Hematopoietic multipotent progenitor cell treated with erythropoietin and hydrocortisone succinate and interleukin-3 and kit ligand, for 15 days (in vitro differentiated cells): Measurements from ENCODE around the gene SERPINB7.

ENCODE experiments used
- DNase-seq: peaks from one replicate; pipeline ENCODE4 v3.0.0-alpha.2; 2015; ENCODE audit warnings: low spot score

Gene SERPINB7

GRCh38 chr18:63788447-63789096, 13.4 kb downstream of the SERPINB7 start:
- no peak for DNase-seq

- no peak for DNase-seq
Measured at GRCh38 chr18:63789327-63789726, 14.1 kb downstream of the SERPINB7 start.

DNA sequence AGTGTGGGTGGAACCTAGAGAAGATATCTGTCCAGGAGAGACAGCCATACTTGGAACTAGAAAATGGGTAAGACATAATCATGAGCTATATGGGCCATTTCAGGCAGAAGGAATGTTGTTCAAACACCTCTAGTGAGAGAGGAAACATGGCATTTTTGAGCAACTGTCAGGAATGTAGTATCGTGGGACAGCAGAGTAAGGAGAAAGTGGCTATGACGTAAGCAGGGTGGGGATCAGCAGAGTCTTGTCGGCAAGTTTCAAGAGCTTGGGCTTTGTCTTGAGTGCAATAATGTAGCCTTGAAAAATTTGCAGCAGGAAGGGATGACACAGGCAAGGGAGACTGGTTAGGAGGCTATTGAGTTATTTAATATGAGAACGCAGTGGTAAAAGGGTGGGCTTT, 20.4 kb downstream of the SERPINB7 start:
- no peak for DNase-seq

- no peak for DNase-seq
Measured at GRCh38 chr18:63799189-63799588, 24.0 kb downstream of the SERPINB7 start.

- no peak for DNase-seq
Measured at GRCh38 chr18:63801343-63801742, 26.1 kb downstream of the SERPINB7 start.

- DNase-seq: no peak
Measured at GRCh38 chr18:63808125-63808524, 32.9 kb downstream of the SERPINB7 start.

DNA sequence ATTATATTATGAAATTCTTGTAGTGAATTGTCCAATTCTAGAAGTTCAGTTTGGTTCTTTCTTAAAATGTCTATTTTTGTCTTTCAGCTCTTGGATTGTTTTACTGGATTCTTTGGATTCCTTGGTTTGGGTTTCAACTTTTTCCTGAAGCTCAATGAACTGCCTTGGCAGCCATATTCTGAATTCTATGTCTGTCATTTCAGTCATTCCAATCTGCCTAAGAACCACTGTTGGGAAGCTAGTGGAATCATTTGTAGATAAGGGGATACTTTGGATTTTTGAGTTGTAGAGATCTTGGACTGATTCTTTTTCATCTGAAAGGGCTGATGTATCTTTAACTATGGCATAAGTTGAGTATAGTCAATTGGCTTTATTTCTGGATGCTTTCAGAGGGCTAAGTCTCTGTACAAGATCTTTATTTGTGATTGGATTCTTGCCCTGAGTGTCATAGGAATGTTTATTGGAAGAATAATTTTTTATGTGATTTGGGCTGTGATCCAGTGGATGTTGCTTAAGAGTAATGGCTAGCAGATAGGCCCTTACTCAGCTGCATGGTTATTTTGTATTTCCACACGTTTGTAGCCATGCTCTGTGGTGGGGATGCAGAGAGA, 42.3 kb downstream of the SERPINB7 start:
- DNase-seq: no peak

- no peak for DNase-seq
Measured at GRCh38 chr18:63818212-63818611, 43.0 kb downstream of the SERPINB7 start.

GRCh38 chr18:63819786-63820185, 44.6 kb downstream of the SERPINB7 start:
- DNase-seq: no peak

DNA sequence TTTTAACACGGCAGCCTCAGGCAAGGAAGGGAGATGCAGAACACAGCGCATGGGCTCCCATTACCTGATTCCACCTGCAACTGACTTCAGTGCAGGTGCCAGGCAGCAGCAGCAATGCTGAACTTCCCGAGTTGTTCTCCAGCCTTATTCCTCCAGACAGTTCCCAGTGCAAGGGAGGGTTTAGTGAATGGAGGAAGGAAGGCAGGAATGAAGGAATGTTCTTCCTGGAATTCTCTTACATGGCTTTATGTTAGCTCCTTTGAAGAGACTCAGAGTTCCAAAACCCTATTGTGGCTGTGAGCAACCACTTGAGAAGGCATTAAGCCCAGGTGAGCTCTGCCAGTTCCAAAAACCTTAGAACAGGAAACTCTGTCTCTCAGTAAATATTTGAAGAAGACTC, 45.5 kb downstream of the SERPINB7 start:
- DNase-seq: no peak

GRCh38 chr18:63823516-63824219, 48.5 kb downstream of the SERPINB7 start:
- DNase-seq: peak; percentile 6

DNA sequence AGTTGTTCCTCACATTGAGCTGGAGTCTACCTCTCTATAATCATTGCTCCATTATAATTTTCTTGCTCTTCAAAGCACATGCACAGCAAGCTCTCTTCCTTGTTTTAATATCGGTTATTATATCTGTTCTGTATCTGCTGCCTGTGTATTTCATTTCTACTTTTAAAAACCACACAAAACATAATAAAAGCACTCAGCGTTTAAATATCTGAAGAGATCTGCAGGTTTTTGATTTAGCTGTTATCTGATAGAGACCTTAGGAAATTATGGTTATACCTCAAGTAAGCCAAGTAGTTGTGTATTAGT, 49.0 kb downstream of the SERPINB7 start:
- no peak for DNase-seq

DNA sequence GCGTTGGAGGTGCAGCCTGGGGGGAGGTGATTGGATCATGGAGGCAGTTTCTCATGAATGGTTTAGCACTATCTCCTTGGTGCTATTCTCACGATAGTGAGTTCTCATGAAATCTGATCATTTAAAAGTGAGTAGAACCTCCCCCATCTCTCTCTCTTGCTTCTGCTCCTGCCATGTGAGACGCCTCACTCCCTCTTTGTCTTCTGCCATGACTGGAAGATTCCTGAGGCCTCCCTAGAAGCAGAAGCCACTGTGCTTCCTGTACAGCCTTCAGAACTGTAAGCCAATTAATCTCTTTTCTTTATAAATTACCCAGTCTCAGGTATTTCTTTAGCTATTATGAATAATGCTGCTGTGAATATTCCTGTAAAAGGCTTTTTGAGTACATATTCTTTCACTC, 52.9 kb downstream of the SERPINB7 start:
- no peak for DNase-seq

DNA sequence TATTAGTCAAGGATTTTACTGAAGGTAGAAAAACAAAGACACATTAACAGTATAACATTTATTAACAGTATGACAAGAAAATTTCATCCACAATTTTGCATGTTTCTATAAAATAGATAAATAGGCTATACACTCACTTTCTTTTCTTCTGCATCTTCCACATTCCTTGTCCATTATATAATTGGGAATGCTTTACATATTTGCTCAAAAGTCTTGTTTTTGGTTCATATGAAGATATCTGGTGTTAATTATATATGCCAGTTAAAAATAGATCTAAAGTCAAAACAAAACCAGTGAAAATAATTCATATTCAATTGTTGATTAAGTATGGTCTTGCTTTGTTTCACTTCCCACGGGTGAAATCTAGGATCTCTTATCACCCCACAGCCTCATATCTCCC, 53.4 kb downstream of the SERPINB7 start:
- DNase-seq: no peak

DNA sequence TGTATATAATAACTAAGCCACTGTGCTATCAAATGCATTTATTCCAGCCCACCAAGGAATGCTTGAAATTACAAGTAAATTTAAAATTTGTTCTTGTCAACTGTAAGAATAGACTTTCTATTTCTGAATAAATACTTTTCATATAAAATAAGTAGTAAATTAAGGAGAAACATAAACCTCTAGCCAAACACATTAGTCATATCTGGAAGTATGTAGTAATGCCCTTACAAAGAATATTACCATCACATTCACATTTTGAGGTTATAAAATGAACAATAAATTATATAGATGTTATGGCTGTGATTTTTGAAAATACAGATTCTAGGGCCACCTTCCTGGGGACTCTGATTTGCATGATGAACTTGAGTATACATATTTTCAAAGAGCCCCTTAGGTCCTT, 54.7 kb downstream of the SERPINB7 start:
- no peak for DNase-seq

GRCh38 chr18:63831080-63831788, 56.0 kb downstream of the SERPINB7 start:
- DNase-seq: no peak

DNA sequence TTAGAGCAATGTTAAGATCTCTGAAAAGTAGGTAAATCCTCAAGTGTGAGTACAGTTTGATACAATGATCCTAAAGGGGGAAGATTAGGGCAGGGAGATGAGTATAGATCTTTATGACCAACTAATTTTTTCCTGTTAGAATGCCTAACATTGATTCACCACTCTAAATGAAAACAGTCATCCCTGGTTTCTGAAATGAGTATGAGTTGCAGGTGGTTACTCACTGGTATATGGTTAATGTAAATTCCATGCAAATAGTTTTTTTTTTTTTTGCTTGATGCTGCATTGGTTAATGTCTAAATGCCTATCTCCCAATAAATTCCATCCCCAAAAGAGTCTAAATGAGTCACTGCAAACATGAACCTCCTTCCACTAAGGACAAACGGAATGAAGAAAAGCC, 57.3 kb downstream of the SERPINB7 start:
- no peak for DNase-seq

GRCh38 chr18:63834471-63835113, 59.4 kb downstream of the SERPINB7 start:
- DNase-seq: no peak

DNA sequence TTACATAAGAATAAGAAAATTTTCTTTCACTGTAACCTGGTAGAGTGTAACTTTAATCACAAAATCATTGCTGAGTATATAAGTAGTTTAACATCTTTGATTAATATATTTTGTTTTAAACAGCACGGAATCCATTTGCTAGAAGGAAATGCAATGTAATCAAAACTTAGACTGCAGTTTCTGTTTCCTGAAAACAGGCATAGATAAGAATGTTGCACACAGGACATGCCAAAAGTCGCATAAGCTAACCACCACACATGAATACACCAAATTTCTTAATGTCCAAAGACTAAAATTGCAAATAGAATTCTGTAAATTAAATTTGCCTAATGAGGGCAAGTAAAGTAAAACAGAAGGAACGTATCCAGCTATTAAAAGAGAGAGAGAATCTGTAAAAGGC, 61.2 kb downstream of the SERPINB7 start:
- DNase-seq: no peak

GRCh38 chr18:63837590-63837989, 62.4 kb downstream of the SERPINB7 start:
- DNase-seq: no peak

GRCh38 chr18:63843008-63843407, 67.8 kb downstream of the SERPINB7 start:
- no peak for DNase-seq

DNA sequence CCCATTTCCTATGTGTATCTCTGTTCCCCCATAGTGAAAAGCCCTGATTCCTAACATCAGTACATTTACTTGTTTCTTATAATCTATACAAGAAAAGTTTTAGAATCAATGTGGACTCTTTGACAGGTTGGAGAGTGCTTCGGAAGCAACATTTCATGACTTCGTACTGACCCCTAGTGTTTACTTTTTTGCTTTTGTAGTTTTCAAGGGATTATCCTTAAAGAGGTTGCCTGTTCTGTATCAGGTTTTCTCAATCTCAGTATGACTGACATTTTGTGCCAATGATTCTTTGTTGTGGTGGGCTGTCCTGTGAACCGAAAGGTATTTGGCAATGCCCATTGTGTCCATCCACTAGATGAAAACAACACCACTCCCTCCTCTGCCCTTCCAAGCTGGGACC, 69.0 kb downstream of the SERPINB7 start:
- no peak for DNase-seq

- DNase-seq: no peak
Measured at GRCh38 chr18:63848159-63848558, 72.9 kb downstream of the SERPINB7 start.
